KMS-11 (cell line): Measurements from ENCODE around the gene CD82.
A peak's percentile ranks its signal among the peaks of the same experiment; 100 is the strongest.

Experiments
- H2AFZ ChIP-seq: fragments of 200-600 bp; sonication (generic); 2 replicates; pipeline ENCODE4 v1.6.1; 2016; ENCODE audit warnings: antibody characterized with exemption, mixed run types, low read depth
- H3K27ac ChIP-seq: fragments of 200-600 bp; sonication (generic); 2 replicates; pipeline ENCODE4 v1.6.1; 2016; ENCODE audit warnings: mild to moderate bottlenecking, mixed run types
- H3K27me3 ChIP-seq: fragments of 200-600 bp; sonication (generic); 2 replicates; pipeline ENCODE4 v1.6.1; 2017; ENCODE audit warnings: mild to moderate bottlenecking, low read depth, mixed run types, moderate library complexity; ENCODE audit not compliant: insufficient read depth
- H3K36me3 ChIP-seq: fragments of 200-600 bp; sonication (generic); 2 replicates; pipeline ENCODE4 v1.6.1; 2017; ENCODE audit warnings: mild to moderate bottlenecking, mixed run types; ENCODE audit not compliant: insufficient read depth
- H3K4me1 ChIP-seq: fragments of 200-600 bp; sonication (generic); 2 replicates; pipeline ENCODE4 v1.6.1; 2016; ENCODE audit warnings: mild to moderate bottlenecking, low read depth, mixed run types; ENCODE audit not compliant: poor library complexity, severe bottlenecking
- H3K4me2 ChIP-seq: fragments of 200-600 bp; sonication (generic); 2 replicates; pipeline ENCODE4 v1.7.0; 2016; ENCODE audit warnings: mild to moderate bottlenecking, mixed run types
- H3K4me3 ChIP-seq: fragments of 200-600 bp; sonication (generic); IDR thresholded peaks from 2 replicates; pipeline ENCODE4 v1.6.1; 2017; ENCODE audit warnings: low read depth, low read length, mixed read lengths; ENCODE audit not compliant: insufficient read depth
- H3K79me2 ChIP-seq: fragments of 200-600 bp; sonication (generic); 2 replicates; pipeline ENCODE4 v1.6.1; 2016; ENCODE audit warnings: low read depth, mixed run types; ENCODE audit not compliant: insufficient read depth
- H3K9ac ChIP-seq: fragments of 200-600 bp; sonication (generic); 2 replicates; pipeline ENCODE4 v1.6.1; 2016; ENCODE audit warnings: mild to moderate bottlenecking, mixed run types
- H4K20me1 ChIP-seq: fragments of 200-600 bp; sonication (generic); 2 replicates; pipeline ENCODE4 v1.6.1; 2016; ENCODE audit warnings: mild to moderate bottlenecking, mixed run types; ENCODE audit not compliant: insufficient read depth
- CTCF ChIP-seq: fragments of 200-600 bp; sonication (generic); conservative IDR thresholded peaks from 2 replicates; pipeline ENCODE4 v1.6.1; 2017; ENCODE audit warnings: low read depth, mild to moderate bottlenecking, antibody characterized with exemption, low read length, moderate library complexity, mixed read lengths

Gene CD82

GRCh38 chr11:44561275-44561805 is 4.1 kb upstream of the CD82 start:
- H3K4me1 ChIP-seq = peaks cover 38% of the 10 kb centered on the region

GRCh38 chr11:44561964-44562734 is 3.3 kb upstream of the CD82 start:
- H2AFZ ChIP-seq = no peak overlapping the region
- no peak overlapping the region for H3K9ac ChIP-seq
- peaks cover 40% of the 10 kb centered on the region for H3K4me1 ChIP-seq
- H3K27ac ChIP-seq = no peak overlapping the region
- no peak for TF ChIP-seq CTCF
- no peaks in the 10 kb centered on the region for H3K27me3 ChIP-seq
- no peak overlapping the region for H3K4me3 ChIP-seq
- H4K20me1 ChIP-seq = no peaks in the 10 kb centered on the region
- no peak overlapping the region for H3K4me2 ChIP-seq
- no peaks in the 10 kb centered on the region for H3K36me3 ChIP-seq
- no peaks in the 10 kb centered on the region for H3K79me2 ChIP-seq

More at GRCh38 chr11:44561275-44561805, 4.1 kb upstream of the CD82 start:
- no peak overlapping the region for H3K9ac ChIP-seq
- no peak overlapping the region for H2AFZ ChIP-seq
- no peak overlapping the region for H3K27ac ChIP-seq
- TF ChIP-seq CTCF = no peak
- no peak overlapping the region for H3K4me2 ChIP-seq
- H3K4me3 ChIP-seq = no peak overlapping the region
- H3K27me3 ChIP-seq = no peaks in the 10 kb centered on the region
- no peaks in the 10 kb centered on the region for H3K79me2 ChIP-seq
- H4K20me1 ChIP-seq = no peaks in the 10 kb centered on the region
- no peaks in the 10 kb centered on the region for H3K36me3 ChIP-seq

- no peak overlapping the region for H2AFZ ChIP-seq
- no peaks in the 10 kb centered on the region for H3K79me2 ChIP-seq
- no peaks in the 10 kb centered on the region for H3K27me3 ChIP-seq
- peaks cover 46% of the 10 kb centered on the region for H3K4me1 ChIP-seq
- H4K20me1 ChIP-seq = no peaks in the 10 kb centered on the region
- no peaks in the 10 kb centered on the region for H3K36me3 ChIP-seq
- no peak overlapping the region for H3K27ac ChIP-seq
- no peak overlapping the region for H3K9ac ChIP-seq
- H3K4me3 ChIP-seq = no peak overlapping the region
- H3K4me2 ChIP-seq = no peak overlapping the region
- TF ChIP-seq CTCF = no peak
Observed at GRCh38 chr11:44562845-44563460, 2.5 kb upstream of the CD82 start.

- Histone ChIP-seq H3K27me3 (no peaks in the 10 kb centered on the region), H3K4me1 (peaks cover 54% of the 10 kb centered on the region), H3K79me2 (no peaks in the 10 kb centered on the region), H3K4me3 (no peak overlapping the region), H3K9ac (no peak overlapping the region), H3K4me2 (peak overlapping the region; percentile 88; the same call in 1 of the 2 replicates), H4K20me1 (no peaks in the 10 kb centered on the region), H2AFZ (no peak overlapping the region), H3K27ac (no peak overlapping the region), H3K36me3 (no peaks in the 10 kb centered on the region)
- no peak for TF ChIP-seq CTCF
Observed at GRCh38 chr11:44563711-44564110, 1.8 kb upstream of the CD82 start.
